Occipital lobe (tissue), 2 donors: ENCODE data around the gene KCNQ4. TPM values are rescaled to one million over a fixed set of nuclear protein-coding genes. Genes with fewer than 3 reads are reported as not detected.

ENCODE experiments used
- DNase-seq: peaks from one replicate; lab custom pipeline; 2025; lab: John Stamatoyannopoulos, UW
- total RNA-seq: library from RNA; depleted of rRNA; stranded (reverse); fragments of >200 nt; gene quantifications from one replicate; pipeline ENCODE4 v1.2.3, GENCODE V29; 2014

KCNQ4 gene
- total RNA-seq, result 1.7 TPM

DNA sequence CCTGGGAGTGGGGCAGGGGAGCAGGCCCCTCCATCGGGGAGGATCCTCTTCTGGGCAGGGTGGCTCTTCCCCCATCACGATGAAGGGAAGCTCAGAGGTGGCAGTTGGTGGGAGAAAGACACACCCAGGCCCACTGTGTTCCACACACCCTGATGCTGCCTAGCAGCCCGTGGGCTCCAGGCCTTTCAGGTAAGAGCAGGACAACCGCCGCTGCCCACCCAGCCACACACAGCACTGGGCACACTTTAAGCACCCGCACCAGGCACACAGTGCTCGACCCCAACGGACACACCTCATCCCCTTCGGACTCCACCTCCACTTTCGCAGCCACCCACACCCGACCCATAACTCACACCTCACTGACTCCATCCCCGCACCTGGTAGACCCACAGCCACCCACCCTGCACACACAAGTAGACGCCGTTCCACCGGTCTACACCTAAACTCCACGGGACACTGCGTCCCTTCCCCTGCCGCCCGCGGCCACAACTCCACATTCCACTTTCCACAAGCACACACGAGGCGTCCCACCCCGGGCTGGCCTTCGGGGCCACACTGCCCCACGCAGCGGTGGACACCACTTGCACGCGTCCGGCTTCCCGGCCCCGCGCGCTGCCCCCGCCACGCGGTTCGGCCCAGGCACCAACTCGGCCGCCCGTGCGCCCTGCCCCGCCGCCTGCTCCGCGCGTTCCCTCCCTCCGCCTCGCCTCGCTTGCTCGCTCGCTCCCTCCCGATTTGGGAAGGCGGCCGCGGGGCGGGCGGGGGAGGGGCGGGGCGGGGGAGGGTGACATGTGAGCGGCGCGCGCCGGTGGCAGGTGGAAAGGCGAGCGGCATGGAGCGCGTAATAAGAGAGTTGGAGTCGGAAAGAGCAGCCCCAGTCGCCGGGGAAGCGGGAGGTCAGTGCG is at the start of gene KCNQ4:
Gene KCNQ4 (plus strand): TSS at position 787 of the 905 bp plus-strand sequence. CDS start 307 bp downstream, outside the sequence.
- DNase-seq, result no peak

DNA sequence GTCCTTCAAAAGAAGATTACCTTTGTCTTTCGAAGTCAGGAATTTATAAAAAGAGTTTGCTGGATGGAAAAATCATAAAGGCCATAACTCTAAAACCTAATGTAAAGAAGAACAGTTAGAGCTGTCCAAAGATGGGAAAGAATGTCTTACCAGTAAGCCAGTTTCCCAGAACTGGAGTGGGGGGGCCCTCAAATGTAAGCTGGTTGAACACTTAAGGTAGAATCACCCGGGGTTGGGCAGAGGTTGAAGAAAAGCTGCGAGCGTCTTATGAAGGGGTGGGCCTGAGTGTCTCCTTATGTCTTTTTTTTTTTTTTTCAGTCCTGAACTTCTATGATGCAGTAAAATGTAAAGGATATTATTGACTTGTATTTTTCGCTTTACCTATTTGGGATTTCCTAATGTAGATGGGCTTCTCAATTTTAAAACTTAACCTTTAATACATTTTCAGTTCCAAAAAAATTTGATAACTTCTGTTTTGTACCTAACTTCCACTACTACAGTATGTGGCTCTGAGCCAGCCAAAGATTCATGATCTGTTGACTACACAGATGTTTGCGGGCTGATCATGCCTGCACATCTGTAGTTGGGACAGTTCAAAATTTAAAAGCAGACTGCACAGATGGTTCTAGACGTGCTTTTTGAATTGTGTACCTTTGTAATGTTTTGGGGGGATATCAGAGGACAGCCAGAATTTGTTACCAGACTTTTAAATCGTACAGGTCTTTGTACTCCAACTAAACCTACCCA is 48.5 kb upstream of the KCNQ4 start:
- DNase-seq, result no peak

DNA sequence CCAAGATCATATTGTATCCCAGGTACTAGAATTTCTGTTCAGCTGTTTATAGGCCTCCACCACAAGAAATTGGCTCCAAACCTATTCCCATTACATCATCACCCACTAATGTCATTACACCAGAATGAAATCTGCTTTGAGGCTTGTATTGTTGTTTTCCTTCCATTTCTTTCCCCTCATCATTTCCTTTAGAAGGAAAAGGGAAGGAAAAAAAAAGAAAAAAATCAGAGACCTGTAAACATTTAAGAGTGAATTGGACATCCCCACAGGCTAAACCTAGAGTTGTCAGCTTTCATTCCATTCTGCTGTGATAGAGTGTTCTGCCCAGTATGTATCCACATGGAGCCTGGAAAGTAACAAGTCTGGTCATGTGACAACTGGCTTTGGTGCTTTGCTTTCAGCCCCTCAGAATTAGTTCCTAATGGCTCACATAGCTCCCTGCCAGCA is 47.5 kb upstream of the KCNQ4 start:
- DNase-seq, result no peak

DNA sequence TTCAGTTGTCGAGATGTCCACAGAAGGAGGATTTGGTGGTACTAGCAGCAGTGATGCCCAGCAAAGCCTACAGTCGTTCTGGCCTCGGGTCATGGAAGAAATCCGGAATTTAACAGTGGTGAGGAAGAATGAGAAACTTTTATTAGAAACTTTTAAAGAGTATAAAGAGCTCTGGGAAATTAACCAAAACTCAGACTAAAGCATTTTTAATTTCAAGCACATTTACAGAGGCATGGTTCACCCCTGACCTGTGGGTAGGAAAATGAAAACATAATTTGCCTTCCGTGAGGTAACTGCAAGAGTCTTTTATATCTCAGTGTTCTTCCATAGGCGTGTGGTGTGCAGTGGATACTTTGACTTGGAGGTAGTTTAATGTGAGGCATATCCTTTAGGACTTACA is 44.8 kb upstream of the KCNQ4 start:
- no peak for DNase-seq

DNA sequence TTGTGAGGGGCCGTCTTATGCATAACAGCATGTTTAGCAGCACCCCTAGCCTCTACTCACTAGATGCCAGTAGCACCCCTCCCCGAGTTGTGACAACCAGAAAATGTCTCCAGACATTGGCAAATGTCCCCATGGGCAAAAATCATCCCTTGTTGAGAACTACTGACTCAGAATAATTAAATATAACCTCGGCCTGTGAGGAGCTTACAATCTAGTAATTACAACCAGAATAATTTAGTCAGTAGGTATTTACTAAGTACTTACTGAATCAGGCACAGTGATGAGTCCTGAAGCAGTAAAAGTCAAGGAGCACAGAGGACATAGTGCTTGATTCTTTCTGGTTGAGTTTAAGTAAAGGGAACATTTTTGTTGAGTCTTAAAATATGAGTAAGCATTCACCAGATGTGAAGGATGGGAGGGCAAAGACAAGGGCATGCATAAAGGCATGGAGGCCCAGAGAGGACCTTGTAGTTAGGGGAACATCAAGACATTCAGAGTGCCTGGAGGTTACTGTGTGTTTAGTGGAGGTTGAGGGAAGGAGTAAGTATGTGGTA is 44.1 kb upstream of the KCNQ4 start:
- DNase-seq, result no peak

DNA sequence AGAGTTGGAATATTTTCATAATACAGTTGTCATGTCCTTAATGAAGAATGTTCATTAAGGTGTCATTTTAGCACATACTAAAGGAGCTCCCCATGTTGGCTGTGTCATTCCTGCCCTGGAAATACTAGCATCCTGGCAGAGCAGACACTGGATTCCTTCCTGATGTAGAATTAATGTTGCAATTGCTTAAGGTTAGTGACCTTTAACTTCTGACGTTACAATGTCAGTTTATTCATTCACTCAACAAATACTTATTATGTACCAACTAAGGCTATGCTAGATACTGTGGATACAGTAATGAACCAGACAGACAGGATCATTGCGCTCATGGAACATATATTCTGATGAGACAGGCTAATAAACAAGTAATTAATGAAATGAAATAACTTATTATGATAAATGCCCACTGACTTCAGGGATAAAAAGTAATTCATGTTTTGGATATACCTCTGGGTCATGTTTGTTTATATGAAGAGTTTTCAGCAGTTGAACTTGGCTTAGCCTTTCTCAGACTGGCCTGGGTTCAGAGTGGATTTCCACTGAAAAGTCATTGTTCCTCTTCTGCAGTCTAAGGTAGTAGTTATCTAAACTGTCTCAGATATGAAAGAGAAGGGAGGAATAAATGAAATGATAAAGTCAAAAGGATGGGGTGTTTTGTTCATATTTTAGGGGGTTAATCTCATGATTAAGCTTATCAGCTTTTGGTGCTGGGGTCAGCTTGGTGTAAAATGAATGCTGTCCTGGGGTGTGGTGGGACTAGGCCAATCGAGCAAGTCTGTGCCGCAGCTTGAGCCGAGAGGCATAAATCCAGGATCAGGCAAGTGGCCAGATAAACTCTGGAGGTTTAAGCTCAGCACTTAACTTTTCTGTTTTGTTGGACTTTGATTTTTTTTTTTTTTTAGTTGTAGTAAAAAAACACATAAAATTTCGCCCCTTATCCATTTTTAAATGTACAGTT is 43.3 kb upstream of the KCNQ4 start:
- no peak for DNase-seq

DNA sequence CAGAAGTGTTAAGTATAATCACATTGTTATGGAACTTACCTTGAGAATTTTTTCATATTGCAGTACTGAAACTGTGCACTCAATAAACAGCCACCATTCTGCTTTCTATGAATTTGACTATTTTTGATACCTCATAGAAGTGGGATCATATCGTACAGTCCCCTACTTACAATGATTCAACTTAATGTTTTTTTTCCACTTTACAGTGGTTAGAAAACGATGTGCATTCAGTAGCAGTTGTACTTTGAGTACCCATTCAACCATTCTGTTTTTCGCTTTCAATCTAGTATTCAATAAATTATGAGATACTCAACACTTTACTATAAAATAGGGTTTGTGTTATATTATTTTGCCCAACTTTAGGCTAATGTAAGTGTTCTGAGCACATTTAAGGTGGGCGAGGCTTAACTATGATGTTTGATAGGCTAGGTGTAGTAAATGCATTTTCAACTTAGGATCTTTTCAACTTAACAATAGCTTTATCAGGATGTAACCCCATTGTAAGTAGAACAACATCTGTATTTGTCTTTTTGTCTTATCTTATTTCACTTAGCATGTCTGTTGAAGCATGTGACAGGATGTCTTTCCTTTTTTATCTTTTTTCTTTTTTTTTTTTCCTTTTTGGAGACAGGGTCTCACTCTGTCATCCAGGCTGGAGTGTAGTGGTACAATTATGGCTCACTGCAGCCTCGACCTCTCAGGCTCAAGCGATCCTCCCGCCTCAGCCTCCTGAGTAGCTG is 42.4 kb upstream of the KCNQ4 start:
- DNase-seq, result no peak

DNA sequence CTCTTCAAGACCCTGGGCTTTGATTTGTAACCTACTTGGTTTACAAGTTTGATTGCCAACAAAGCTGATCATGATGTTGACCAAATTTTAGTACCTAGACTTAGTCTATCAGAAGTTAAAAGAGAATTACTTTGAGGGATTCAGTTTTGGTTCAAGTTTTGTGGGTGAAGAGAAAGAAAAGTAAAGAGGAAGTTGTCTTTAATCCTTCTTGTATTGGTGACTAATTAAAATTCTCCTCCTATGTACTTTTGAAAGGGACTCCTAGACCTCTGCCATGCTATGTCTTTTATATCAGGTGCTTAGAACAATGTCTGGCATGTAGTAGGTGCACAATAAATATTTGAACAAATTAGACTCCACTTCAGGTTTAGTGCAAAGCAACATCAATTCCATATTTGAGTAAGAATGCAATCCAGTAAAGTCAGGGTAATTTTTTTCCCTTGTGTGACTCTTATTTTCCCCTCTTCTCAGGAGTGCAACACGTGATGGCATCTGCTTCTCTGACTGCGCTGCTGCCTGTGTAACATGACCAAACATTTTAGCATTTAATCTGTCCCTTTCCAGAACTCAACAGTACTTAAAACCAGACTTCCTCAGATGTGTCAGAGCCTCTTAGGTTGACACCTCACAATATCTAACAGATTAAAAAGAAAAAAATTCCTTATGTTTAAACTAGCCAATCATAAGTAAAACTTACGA is 41.1 kb upstream of the KCNQ4 start:
- DNase-seq, result no peak

DNA sequence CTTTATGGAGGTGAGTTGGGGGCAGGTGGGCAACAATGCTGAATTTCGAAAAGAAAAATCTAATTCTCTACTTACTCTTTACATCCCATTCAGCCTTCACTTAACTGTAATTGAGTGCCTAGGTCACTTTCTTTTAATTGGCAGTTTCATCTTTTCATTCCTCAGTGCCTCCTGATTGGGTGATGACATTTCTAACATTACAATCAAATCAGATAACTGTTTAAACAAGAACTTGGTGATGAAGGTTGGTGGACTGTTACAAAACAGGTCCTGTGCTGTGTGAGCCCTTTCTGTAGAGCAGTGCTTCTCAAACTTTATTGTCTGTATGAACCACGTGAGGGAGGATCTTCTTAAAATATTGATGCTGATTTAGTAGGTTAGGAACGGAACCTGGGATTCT is 40.1 kb upstream of the KCNQ4 start:
- DNase-seq, result no peak

DNA sequence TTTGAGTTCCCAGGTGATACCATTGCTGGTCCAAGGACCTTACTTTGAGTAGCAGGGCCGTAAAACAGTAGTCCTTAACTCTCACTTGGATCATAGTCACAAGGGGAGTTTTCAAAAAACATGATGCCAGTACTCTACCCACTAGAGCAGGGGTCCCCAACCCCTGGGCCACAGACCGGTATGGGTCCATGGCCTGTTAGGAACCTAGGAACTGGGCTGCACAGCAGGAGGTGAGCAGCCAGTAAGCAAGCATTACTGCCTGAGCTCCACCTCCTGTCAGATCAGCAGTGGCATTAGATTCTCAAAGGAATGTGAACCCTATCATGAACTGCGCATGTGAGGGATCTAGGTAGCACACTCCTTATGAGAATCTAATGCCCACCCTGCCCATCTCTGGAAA is 39.7 kb upstream of the KCNQ4 start:
- DNase-seq, result no peak

DNA sequence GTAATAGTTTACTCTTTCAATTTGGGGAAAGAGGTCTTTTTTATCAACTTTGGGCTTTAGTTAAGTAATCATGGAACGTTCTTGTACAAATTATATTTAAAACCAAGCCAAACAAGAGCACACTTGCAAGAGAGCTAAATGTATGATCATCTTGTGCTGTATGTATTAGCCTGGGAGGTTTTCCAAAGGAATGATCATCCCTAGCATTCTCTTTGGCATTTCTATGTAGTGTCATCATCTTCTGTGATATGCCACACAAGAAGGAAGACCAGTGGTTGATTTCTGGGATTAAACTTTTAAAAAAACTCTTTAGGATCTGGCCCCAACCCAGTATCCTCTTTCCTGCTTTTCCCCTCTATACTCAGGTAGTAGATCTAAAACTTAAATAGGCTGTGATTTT is 38.4 kb upstream of the KCNQ4 start:
- DNase-seq, result no peak

DNA sequence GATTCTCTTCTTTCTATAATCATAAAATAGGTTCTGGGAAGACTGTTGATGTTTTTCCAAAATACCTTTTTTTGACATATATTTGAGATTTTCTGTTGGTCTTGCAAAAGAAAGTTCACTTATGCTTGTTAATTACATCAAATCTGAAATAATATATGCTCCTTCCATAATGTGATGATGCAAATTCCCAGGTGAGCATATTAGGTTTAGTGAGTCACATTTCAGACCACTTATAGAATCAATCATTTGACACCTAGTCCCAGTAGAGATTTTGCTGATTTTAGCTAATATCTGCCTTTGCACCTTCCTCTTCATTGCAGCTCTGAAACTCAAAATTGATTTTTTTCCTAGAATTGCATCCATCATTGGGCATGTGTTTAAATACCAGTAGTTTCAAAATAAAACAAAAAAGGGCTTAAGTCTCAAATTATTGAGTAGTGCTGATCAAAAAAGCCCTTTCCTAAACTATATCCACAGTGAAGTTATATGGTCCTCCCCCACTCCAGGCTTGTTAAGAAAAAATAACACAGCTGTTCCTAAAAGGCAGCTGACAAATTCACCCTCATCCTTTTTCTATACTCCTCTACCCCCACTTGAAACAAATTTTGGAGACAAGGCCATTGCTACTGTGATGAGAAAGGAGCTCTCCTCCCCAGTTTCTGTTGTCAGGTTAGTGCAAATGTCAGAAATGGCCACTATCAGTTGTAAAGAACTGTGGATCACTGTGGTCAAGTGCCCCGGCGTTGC is 37.1 kb upstream of the KCNQ4 start:
- no peak for DNase-seq

DNA sequence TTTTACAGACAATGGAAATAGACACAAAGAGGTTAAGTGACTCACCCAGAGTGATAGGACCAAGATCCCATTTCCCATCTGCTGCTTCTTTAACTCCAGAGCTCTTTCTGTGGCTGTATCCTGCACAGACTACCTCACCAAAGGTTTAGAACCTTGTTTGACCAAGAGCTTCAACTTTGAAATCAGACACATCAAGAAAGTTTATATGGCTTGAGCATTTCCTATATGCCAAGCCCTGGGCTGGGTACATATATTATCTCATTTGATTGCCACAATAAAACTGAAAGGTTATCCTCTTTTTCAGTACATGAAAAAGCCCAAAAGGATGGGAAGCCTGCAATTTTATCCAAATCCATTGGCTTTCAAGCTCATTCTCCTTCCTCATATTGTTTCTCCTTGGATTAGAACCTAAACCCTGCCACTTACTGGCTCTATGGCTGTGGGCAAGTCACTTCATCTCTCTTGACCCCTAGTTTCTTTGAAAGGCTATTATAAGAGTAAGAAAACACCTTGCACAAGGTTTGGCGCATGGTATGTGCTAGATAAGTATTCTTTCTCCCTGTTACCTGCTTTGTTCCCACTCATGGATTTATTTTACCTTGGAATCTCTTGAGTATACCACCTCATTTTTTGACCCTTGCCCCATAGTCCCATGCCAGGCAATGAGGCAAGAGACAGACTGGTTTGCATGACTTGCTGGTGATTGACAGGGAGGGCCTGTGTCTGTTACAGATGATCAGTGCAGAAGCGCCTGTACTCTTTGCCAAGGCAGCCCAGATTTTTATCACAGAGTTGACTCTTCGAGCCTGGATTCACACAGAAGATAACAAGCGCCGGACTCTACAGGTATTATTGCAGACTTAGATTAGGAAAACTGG is 34.5 kb upstream of the KCNQ4 start:
- DNase-seq, result no peak

DNA sequence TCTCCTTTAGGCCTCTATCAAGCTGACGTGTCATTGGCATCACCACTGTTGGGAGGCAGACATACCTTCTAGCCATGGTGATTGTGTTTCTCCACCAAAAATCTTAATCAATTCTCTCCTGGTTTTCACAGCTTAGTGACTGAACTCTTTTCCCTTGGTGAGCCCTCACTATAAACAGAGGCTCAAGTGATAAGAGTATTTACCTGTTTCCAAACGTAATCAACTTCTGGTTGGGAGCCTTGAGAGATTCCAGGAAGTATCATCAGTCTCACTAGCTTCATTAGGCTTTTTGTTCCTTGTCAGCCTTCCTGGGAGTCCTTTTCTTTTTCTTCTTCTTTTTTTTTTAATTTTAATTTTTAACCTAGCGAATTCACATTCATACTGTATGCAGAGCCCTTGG is 33.8 kb upstream of the KCNQ4 start:
- no peak for DNase-seq

DNA sequence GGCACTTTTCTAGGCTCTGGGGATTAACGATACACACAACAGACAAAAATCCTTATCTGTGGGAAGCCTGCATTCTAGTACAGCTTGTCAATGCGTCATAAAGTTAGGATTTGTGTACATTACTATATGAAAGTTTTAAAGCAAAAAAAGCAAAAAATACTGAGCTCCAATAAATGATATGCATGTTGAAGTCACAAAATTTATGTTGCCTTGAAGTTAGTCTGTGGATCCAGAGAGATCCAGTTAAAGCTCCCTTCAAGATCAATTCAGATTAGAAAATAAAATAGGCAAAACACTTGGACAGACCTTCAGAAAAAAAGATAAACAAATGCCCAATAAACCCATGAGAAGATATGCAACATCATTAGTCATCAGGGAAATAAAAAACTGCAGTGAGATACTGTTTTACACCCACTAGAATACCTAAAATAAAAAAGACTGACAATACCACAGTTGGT is 33.1 kb upstream of the KCNQ4 start:
- no peak for DNase-seq

DNA sequence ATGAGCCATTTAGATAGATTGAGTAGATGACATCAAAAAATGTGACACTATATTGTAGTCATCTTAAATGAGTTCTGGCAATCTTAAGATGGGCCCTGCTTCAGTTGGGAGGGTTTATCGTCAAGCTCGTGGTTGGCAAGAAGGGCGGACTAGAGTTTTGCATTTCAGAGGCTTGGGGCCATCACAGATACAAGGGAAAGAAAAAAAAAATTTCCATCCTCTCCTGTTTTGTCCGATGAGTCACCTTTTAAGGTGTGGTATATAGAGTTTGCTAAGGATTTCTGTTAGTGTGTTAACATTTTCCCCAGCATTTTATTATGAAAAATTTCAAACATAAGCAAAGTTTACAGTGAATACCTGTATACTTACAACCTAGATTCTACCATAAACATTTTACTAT is 31.8 kb upstream of the KCNQ4 start:
- DNase-seq, result no peak

DNA sequence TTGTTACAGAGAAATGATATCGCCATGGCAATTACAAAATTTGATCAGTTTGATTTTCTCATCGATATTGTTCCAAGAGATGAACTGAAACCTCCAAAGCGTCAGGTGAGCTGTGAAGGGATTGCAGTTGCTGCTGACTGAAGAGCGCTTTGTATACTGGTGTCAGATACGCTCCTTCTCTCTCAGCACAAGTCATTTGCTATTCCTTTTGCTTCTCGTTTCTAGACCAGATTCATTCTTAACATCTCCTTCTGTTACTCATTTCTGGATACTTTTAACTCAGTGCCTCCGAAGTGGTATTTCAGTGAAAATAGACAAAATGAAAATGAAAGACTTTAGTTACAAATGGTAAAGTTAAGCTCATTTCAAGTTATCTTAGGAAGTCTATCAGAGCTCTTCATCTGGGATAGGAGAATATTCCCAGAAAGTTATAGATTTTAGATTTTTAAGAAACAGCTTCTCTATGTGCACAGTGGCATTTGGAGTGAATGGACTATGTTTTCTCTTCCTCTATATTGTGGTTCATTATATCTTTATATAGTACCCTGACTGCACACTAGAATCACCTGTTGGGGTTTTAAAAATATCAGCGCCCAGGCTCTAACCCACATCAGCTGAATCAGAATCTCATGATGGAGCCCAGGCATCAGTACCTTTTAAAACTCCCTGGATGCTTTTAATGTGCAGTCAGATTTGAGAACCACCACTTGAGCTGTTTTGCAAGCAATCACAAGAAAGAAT is 30.3 kb upstream of the KCNQ4 start:
- no peak for DNase-seq
